Thyroid gland (tissue), 4 donors: ENCODE results near the gene FXYD6. TPM values are rescaled to one million over a fixed set of nuclear protein-coding genes. Genes with fewer than 3 reads are reported as not detected.

Source experiments
- DNase-seq, 2 donors: peaks; one replicate each; pipeline ENCODE4 v3.0.0-alpha.2; 2019
- H3K27ac ChIP-seq, 3 donors: fragments of 200-600 bp; sonication (generic); 1 replicate in 2 of 3; 2 replicates in 1 of 3; pipeline ENCODE4 v1.5.1; 2016 to 2019; ENCODE audit warnings: mild to moderate bottlenecking in 1 of 3, moderate library complexity in 1 of 3
- H3K27me3 ChIP-seq: fragments of 200-600 bp; sonication (generic); one replicate; pipeline ENCODE4 v1.5.1; 2019
- H3K36me3 ChIP-seq, 2 donors: fragments of 200-600 bp; sonication (generic); one replicate each; pipeline ENCODE4 v1.5.1; 2016 to 2019
- H3K4me1 ChIP-seq, 2 donors: fragments of 200-600 bp; sonication (generic); one replicate each; pipeline ENCODE4 v1.5.1; 2017 to 2019
- H3K4me3 ChIP-seq, 3 donors: fragments of 200-600 bp; sonication (generic); replicated peaks in 1 of 3; 1 replicate in 2 of 3; 2 replicates in 1 of 3; pipeline ENCODE4 v1.5.1; 2016; ENCODE audit warnings: mild to moderate bottlenecking in 1 of 3
- H3K9me3 ChIP-seq: fragments of 200-600 bp; sonication (generic); one replicate; pipeline ENCODE4 v1.5.1; 2017
- CTCF ChIP-seq, 6 experiments: fragments of 200-600 bp in 3 of 6; fragments of 450-650 bp in 3 of 6; sonication (generic) in 3 of 6; IDR thresholded peaks; one replicate each; pipeline ENCODE4 v1.5.1; 2016 to 2019; ENCODE audit warnings: antibody characterized with exemption in 6 of 6, mild to moderate bottlenecking in 2 of 6, inconsistent platforms in 1 of 6, moderate library complexity in 1 of 6
- POLR2A ChIP-seq, 2 donors: fragments of 450-650 bp; IDR thresholded peaks; one replicate each; pipeline ENCODE4 v1.6.1; 2017; ENCODE audit warnings: antibody characterized with exemption in 2 of 2, mild to moderate bottlenecking in 2 of 2, moderate library complexity in 1 of 2
- WGBS, 2 donors: methylation state at CpG; one replicate each; pipeline ENCODE4 v1.1.5; 2017; 5-methylcytosine and 5-hydroxymethylcytosine counted together
- intact Hi-C: fragments of 100-400 bp; cut with DNase I; formaldehyde crosslinking; loops from one replicate; pipeline ENCODE4 v1.15.1; 2023
- total RNA-seq, 4 donors: library from RNA; depleted of rRNA; stranded (reverse); fragments of >200 nt; gene quantifications; one replicate each; pipeline ENCODE4 v1.2.3, GENCODE V29; 2016

FXYD6 gene
- total RNA-seq, 4 donors from 2014 or later = 34.2 to 143 (median 88.6) TPM

GRCh38 chr11:117877120-117877784, 794 bp upstream of the FXYD6 start:
- intact Hi-C loops = no loop called here
- H3K27ac ChIP-seq = peak overlapping the region; percentile 15 to 58 (median 54)
- no peaks in the 10 kb centered on the region for H3K36me3 ChIP-seq
- H3K9me3 ChIP-seq = no peaks in the 10 kb centered on the region
- H3K4me3 ChIP-seq = peak overlapping the region in 2 of 3 donors; percentile 31 to 66
- peaks cover 9 to 35% of the 10 kb centered on the region in 2 donors for H3K4me1 ChIP-seq
- 62 to 67% methylated on average over 12 of the region's 12 CpGs for WGBS, 2 donors
- H3K27me3 ChIP-seq = no peaks in the 10 kb centered on the region
- no peak for DNase-seq
- no peak for TF ChIP-seq POLR2A (IDR thresholded peaks at IDR 0.05)
- TF ChIP-seq CTCF (IDR thresholded peaks at IDR 0.05) = no peak

- TF ChIP-seq POLR2A (IDR thresholded peaks at IDR 0.05) (no peak), CTCF (IDR thresholded peaks at IDR 0.05) (no peak)
- WGBS, 2 donors = 2 to 3% methylated on average over 9 of the region's 9 CpGs
- Histone ChIP-seq H3K27ac (peak overlapping the region; percentile 20 to 58 (median 54)), H3K9me3 (no peaks in the 10 kb centered on the region), H3K4me3 (peak overlapping the region; percentile 29 to 66 (median 37)), H3K4me1 (peaks cover 6 to 29% of the 10 kb centered on the region in 2 donors), H3K27me3 (no peaks in the 10 kb centered on the region), H3K36me3 (no peaks in the 10 kb centered on the region)
- intact Hi-C loops = no loop called here
- no peak for DNase-seq
These were observed 458 bp downstream of the FXYD6 start for GRCh38 chr11:117876059-117876340.

- H3K4me1 ChIP-seq = peaks cover 6 to 27% of the 10 kb centered on the region in 2 donors
- WGBS, 2 donors = 11 to 12% methylated on average over 11 to 18 of the region's 20 CpGs
- TF ChIP-seq CTCF (IDR thresholded peaks at IDR 0.05) (no peak), POLR2A (IDR thresholded peaks at IDR 0.05) (no peak)
- H3K27me3 ChIP-seq = no peaks in the 10 kb centered on the region
- H3K9me3 ChIP-seq = no peaks in the 10 kb centered on the region
- H3K4me3 ChIP-seq = peak overlapping the region in 2 of 3 donors; percentile 37 to 66
- intact Hi-C loops = no loop called here
- no peaks in the 10 kb centered on the region for H3K36me3 ChIP-seq
- H3K27ac ChIP-seq = peak overlapping the region in 1 of 3 donors; percentile 58
- DNase-seq = no peak
These were observed 938 bp downstream of the FXYD6 start for GRCh38 chr11:117875382-117876058.

- peak overlapping the region in 1 of 3 donors; percentile 66 for H3K4me3 ChIP-seq
- DNase-seq = no peak
- no peak for TF ChIP-seq CTCF (IDR thresholded peaks at IDR 0.05)
- no peak for TF ChIP-seq POLR2A (IDR thresholded peaks at IDR 0.05)
- H3K4me1 ChIP-seq = peaks cover 6 to 33% of the 10 kb centered on the region in 2 donors
- intact Hi-C loops = no loop called here
- H3K27me3 ChIP-seq = no peaks in the 10 kb centered on the region
- peak overlapping the region in 1 of 3 donors; percentile 48 for H3K27ac ChIP-seq
- H3K36me3 ChIP-seq = no peaks in the 10 kb centered on the region
- H3K9me3 ChIP-seq = no peaks in the 10 kb centered on the region
- 87 to 88% methylated on average over 4 of the region's 4 CpGs for WGBS, 2 donors
These were observed 1.5 kb downstream of the FXYD6 start for GRCh38 chr11:117874910-117875381.
